HepG2 (cell line): ENCODE measurements around the gene APOBEC3H.

Source experiments
- FOXA3 ChIP-seq: IDR thresholded peaks from 2 replicates; pipeline ENCODE4 v1.6.1; 2016; ENCODE audit warnings: missing genetic modification reagents, missing compliant biosample characterization
- FUBP1 ChIP-seq: sonication (generic); formaldehyde crosslinking; IDR thresholded peaks from 2 replicates; pipeline ENCODE4 v1.5.1; 2020; ENCODE audit warnings: missing genetic modification reagents, mild to moderate bottlenecking, borderline replicate concordance
- MAX ChIP-seq: IDR thresholded peaks from 2 replicates; pipeline ENCODE4 v1.6.1; 2012; ENCODE audit warnings: inconsistent platforms
- NCOA2 ChIP-seq: sonication (generic); formaldehyde crosslinking; IDR thresholded peaks from 2 replicates; pipeline ENCODE4 v1.8.0; 2022; ENCODE audit warnings: inconsistent platforms
- NFATC3 ChIP-seq: sonication (generic); formaldehyde crosslinking; IDR thresholded peaks from 2 replicates; pipeline ENCODE4 v1.5.1; 2020; ENCODE audit warnings: mild to moderate bottlenecking, missing genetic modification reagents
- ZNF264 ChIP-seq: sonication (generic); formaldehyde crosslinking; IDR thresholded peaks from 2 replicates; pipeline ENCODE4 v1.4.0; 2020; ENCODE audit warnings: missing genetic modification reagents

GRCh38 chr22:39138357-39138997, 41.4 kb downstream of the APOBEC3H start:
- no peak for TF ChIP-seq FUBP1 (CRISPR knock-in tag)
- no peak for TF ChIP-seq ZNF264 (CRISPR knock-in tag)
- TF ChIP-seq MAX, result no peak
- TF ChIP-seq NFATC3 (CRISPR knock-in tag), result no peak
- TF ChIP-seq NCOA2 (CRISPR knock-in tag), result no peak
- no peak for TF ChIP-seq FOXA3 (CRISPR knock-in tag)
